ENCODE results near the gene SLC1A1. TPM values are rescaled to one million over a fixed set of nuclear protein-coding genes. Genes with fewer than 3 reads are reported as not detected.

Gene SLC1A1
- total and polyA plus RNA-seq, 2 experiments from 2014 or later = 3.7 to 8.2 TPM

GRCh38 chr9:4618700-4619099, 128.4 kb downstream of the SLC1A1 start:
- H3K36me3 ChIP-seq (ENCODE audit: insufficient read depth) = no peaks in the 10 kb centered on the region
- no peak overlapping the region for H3K4me2 ChIP-seq
- H3K27me3 ChIP-seq (ENCODE audit: insufficient read depth) = no peaks in the 10 kb centered on the region
- no peak overlapping the region for H2AFZ ChIP-seq
- no peaks in the 10 kb centered on the region for H3F3A ChIP-seq (replicated peaks; ENCODE audit: low read depth)
- no peaks in the 10 kb centered on the region for H3K79me2 ChIP-seq (replicated peaks; ENCODE audit: insufficient read depth)
- peaks cover 20% of the 10 kb centered on the region for H3K4me1 ChIP-seq (ENCODE audit: insufficient read depth)
- H3K4me3 Mint-ChIP-seq = no peak overlapping the region
- H3K4me1 Mint-ChIP-seq = peaks cover 38% of the 10 kb centered on the region
- H3K9me3 Mint-ChIP-seq = no peaks in the 10 kb centered on the region
- no peak overlapping the region for H3K4me3 ChIP-seq
- DNase-seq (ENCODE audit: low spot score) = no peak
- no peak for ATAC-seq
- H3K36me3 Mint-ChIP-seq (ENCODE audit: low read depth) = no peaks in the 10 kb centered on the region
- H4K20me1 ChIP-seq (replicated peaks; ENCODE audit: insufficient read depth) = no peaks in the 10 kb centered on the region
- H3K27ac ChIP-seq (ENCODE audit: low read depth) = no peak overlapping the region
- TF ChIP-seq POLR2AphosphoS5 (IDR thresholded peaks at IDR 0.05; ENCODE audit: low read depth) (no peak), STAT1 (IDR thresholded peaks at IDR 0.05; ENCODE audit: unreplicated experiment) (no peak), CREB1 (CRISPR knock-in tag; IDR thresholded peaks at IDR 0.05; ENCODE audit: low read depth) (no peak), NANOG (IDR thresholded peaks at IDR 0.05; ENCODE audit: borderline replicate concordance) (no peak), EZH2phosphoT487 (IDR thresholded peaks at IDR 0.05; ENCODE audit: unreplicated experiment) (no peak), EZH2 (IDR thresholded peaks at IDR 0.05; ENCODE audit: low read depth, unreplicated experiment) (no peak), REST (IDR thresholded peaks at IDR 0.05; ENCODE audit: unreplicated experiment) (no peak), ZNF462 (CRISPR knock-in tag; IDR thresholded peaks at IDR 0.05) (no peak), CTCF (conservative IDR thresholded peaks at IDR 0.05; ENCODE audit: low read depth in 2 of 2) (no peak), JUNB (IDR thresholded peaks at IDR 0.05; ENCODE audit: unreplicated experiment) (no peak), ZNF331 (CRISPR knock-in tag; IDR thresholded peaks at IDR 0.05; ENCODE audit: low read depth) (no peak), ZNF114 (CRISPR knock-in tag; IDR thresholded peaks at IDR 0.05) (no peak), ETS1 (IDR thresholded peaks at IDR 0.05) (no peak)
- H3K9me2 ChIP-seq (ENCODE audit: insufficient read depth) = no peaks in the 10 kb centered on the region
- H3K27me3 Mint-ChIP-seq (ENCODE audit: insufficient read depth, low read depth, poor library complexity) = no peaks in the 10 kb centered on the region
- no peak overlapping the region for H3K27ac Mint-ChIP-seq
